Thoracic aorta (tissue), 2 donors: ENCODE data around the gene CHST3. TPM values are rescaled to one million over a fixed set of nuclear protein-coding genes. Genes with fewer than 3 reads are reported as not detected.

Experiments used
- ATAC-seq: fragments of 150-250 bp; one replicate; pipeline ENCODE4 v1.8.0; 2017; ENCODE audit warnings: low read depth; ENCODE audit not compliant: insufficient number of reproducible peaks, low FRiP score
- DNase-seq: peaks from one replicate; pipeline ENCODE4 v3.0.0-alpha.2; 2020; ENCODE audit warnings: low spot score
- H3K27ac ChIP-seq, 2 donors: fragments of 200-600 bp; sonication (generic); 1 replicate in 1 of 2; 2 replicates in 1 of 2; pipeline ENCODE4 v1.5.1; 2016; ENCODE audit warnings: mild to moderate bottlenecking in 2 of 2, moderate library complexity in 2 of 2
- H3K27me3 ChIP-seq: fragments of 200-600 bp; sonication (generic); replicated peaks from 2 replicates; pipeline ENCODE4 v1.6.0; 2016; ENCODE audit warnings: mild to moderate bottlenecking; ENCODE audit not compliant: insufficient read depth
- H3K36me3 ChIP-seq: fragments of 200-600 bp; sonication (generic); one replicate; pipeline ENCODE4 v1.5.1; 2016
- H3K4me1 ChIP-seq, 2 donors: fragments of 200-600 bp; sonication (generic); 1 replicate in 1 of 2; 2 replicates in 1 of 2; pipeline versions ENCODE4 v1.5.1 to v1.6.0; 2016; ENCODE audit warnings: low read depth in 2 of 2, mild to moderate bottlenecking in 1 of 2; ENCODE audit not compliant: control insufficient read depth in 1 of 2
- H3K4me3 ChIP-seq: fragments of 200-600 bp; sonication (generic); 2 replicates; pipeline ENCODE4 v1.5.1; 2016; ENCODE audit warnings: mild to moderate bottlenecking
- H3K9me3 ChIP-seq: fragments of 200-600 bp; sonication (generic); 2 replicates; pipeline ENCODE4 v1.5.1; 2016
- CTCF ChIP-seq: fragments of 200-600 bp; sonication (generic); IDR thresholded peaks from one replicate; pipeline ENCODE4 v1.5.1; 2019; ENCODE audit warnings: antibody characterized with exemption
- total RNA-seq, 2 donors: library from RNA; depleted of rRNA; stranded (reverse); fragments of >200 nt; gene quantifications; one replicate each; pipeline versions ENCODE4 v1.1.0 to v1.2.3, GENCODE V29; 2016

CHST3 gene
- total RNA-seq, 2 donors from 2014 or later: 54.4 to 80.6 TPM

- H3K4me1 ChIP-seq: peaks cover 24 to 33% of the 10 kb centered on the region in 2 donors
- ATAC-seq: no peak
- no peaks in the 10 kb centered on the region for H3K27me3 ChIP-seq
- no peaks in the 10 kb centered on the region for H3K9me3 ChIP-seq
- TF ChIP-seq CTCF: no peak
- peaks cover 26% of the 10 kb centered on the region for H3K36me3 ChIP-seq
- no peak overlapping the region for H3K4me3 ChIP-seq
- no peak for DNase-seq
- H3K27ac ChIP-seq: no peak overlapping the region
Observed at GRCh38 chr10:72006026-72006425, 41.8 kb downstream of the CHST3 start.

GRCh38 chr10:72007246-72007892 lies 43.2 kb downstream of the CHST3 start:
- DNase-seq: no peak
- H3K9me3 ChIP-seq: no peaks in the 10 kb centered on the region

GRCh38 chr10:72008096-72008981 lies 44.1 kb downstream of the CHST3 start:
- Histone ChIP-seq H3K27ac (peak overlapping the region; percentile 90 to 94), H3K9me3 (no peaks in the 10 kb centered on the region), H3K27me3 (no peaks in the 10 kb centered on the region), H3K4me1 (peaks cover 26 to 41% of the 10 kb centered on the region in 2 donors), H3K36me3 (peaks cover 39% of the 10 kb centered on the region), H3K4me3 (peak overlapping the region; percentile 40)
- TF ChIP-seq CTCF: no peak
- DNase-seq (no peak), ATAC-seq (no peak)

More at GRCh38 chr10:72007246-72007892, 43.2 kb downstream of the CHST3 start:
- no peak for TF ChIP-seq CTCF
- H3K36me3 ChIP-seq: peaks cover 35% of the 10 kb centered on the region
- no peak overlapping the region for H3K27ac ChIP-seq
- H3K27me3 ChIP-seq: no peaks in the 10 kb centered on the region
- H3K4me3 ChIP-seq: no peak overlapping the region
- no peak for ATAC-seq
- H3K4me1 ChIP-seq: peaks cover 26 to 33% of the 10 kb centered on the region in 2 donors

- H3K36me3 ChIP-seq: peaks cover 39% of the 10 kb centered on the region
- ATAC-seq (no peak), DNase-seq (no peak)
- H3K27me3 ChIP-seq: no peaks in the 10 kb centered on the region
- peak overlapping the region; percentile 90 to 94 for H3K27ac ChIP-seq
- TF ChIP-seq CTCF: no peak
- peaks cover 26 to 43% of the 10 kb centered on the region in 2 donors for H3K4me1 ChIP-seq
- peak overlapping the region; percentile 40 for H3K4me3 ChIP-seq
- no peaks in the 10 kb centered on the region for H3K9me3 ChIP-seq
Observed at GRCh38 chr10:72009051-72009424, 44.8 kb downstream of the CHST3 start.

- peak; percentile 86 for ATAC-seq
- H3K9me3 ChIP-seq: no peaks in the 10 kb centered on the region
- TF ChIP-seq CTCF: no peak
- peak; percentile 93 for DNase-seq
- H3K27me3 ChIP-seq: no peaks in the 10 kb centered on the region
- H3K36me3 ChIP-seq: peaks cover 39% of the 10 kb centered on the region
- H3K4me3 ChIP-seq: peak overlapping the region; percentile 56
- peaks cover 26 to 43% of the 10 kb centered on the region in 2 donors for H3K4me1 ChIP-seq
- H3K27ac ChIP-seq: peak overlapping the region; percentile 90 to 94
Observed at GRCh38 chr10:72009425-72010081, 45.4 kb downstream of the CHST3 start.
